PFSK-1 (cell line): ENCODE data around the gene RNF224.

Source experiments
- POLR2AphosphoS5 ChIP-seq: IDR thresholded peaks from 2 replicates; pipeline ENCODE4 v1.6.1; 2012; ENCODE audit warnings: low read depth, mild to moderate bottlenecking, control low read depth, low read length, moderate library complexity
- REST ChIP-seq, 2 experiments: IDR thresholded peaks; 2 replicates each; pipeline versions ENCODE4 v1.6.1 to v1.8.0; 2011 to 2012; ENCODE audit warnings: low read depth in 2 of 2, low read length in 2 of 2, control low read depth in 1 of 2, inconsistent platforms in 1 of 2, mild to moderate bottlenecking in 1 of 2, moderate library complexity in 1 of 2; ENCODE audit not compliant: insufficient read depth in 1 of 2
- SIN3A ChIP-seq: IDR thresholded peaks from 2 replicates; pipeline ENCODE4 v1.6.1; 2012; ENCODE audit warnings: mild to moderate bottlenecking, low read length, moderate library complexity, borderline replicate concordance; ENCODE audit not compliant: insufficient read depth
- TAF1 ChIP-seq: IDR thresholded peaks from 2 replicates; pipeline ENCODE4 v1.6.1; 2012; ENCODE audit warnings: low read length, control low read depth, borderline replicate concordance; ENCODE audit not compliant: insufficient read depth

GRCh38 chr9:137187386-137187785, 39.9 kb upstream of the RNF224 start:
- TF ChIP-seq TAF1: no peak
- no peak for TF ChIP-seq POLR2AphosphoS5
- no peak for TF ChIP-seq SIN3A
- TF ChIP-seq REST (IDR thresholded peaks at IDR 0.05; ENCODE audit: insufficient read depth in 1 of 2, low read depth in 2 of 2, low read length in 2 of 2): no peak
